ENCODE measurements around the gene ANKZF1. TPM values are rescaled to one million over a fixed set of nuclear protein-coding genes. Genes with fewer than 3 reads are reported as not detected.

The ANKZF1 gene
- total and polyA plus RNA-seq, 12 donors: 12.7 to 44.7 (median 25.5) TPM

- no peak overlapping the region for H3K4me3 ChIP-seq
- DNase-seq: no peak
- no peaks in the 10 kb centered on the region for H3K27me3 ChIP-seq
- intact Hi-C loops (cut with DNase I): no loop called here
- peaks cover 6 to 34% (median 18%) of the 10 kb centered on the region in 9 donors for H3K4me1 ChIP-seq
- H3K36me3 ChIP-seq: peaks cover 0 to 68% (median 46%) of the 10 kb centered on the region in 9 donors
- WGBS, 2 donors: 74 to 75% methylated on average over 8 of the region's 8 CpGs
- no peaks in the 10 kb centered on the region for H3K9me3 ChIP-seq
- H3K27ac ChIP-seq: no peak overlapping the region
- TF ChIP-seq CTCF (IDR thresholded peaks at IDR 0.05): no peak
- no peak for ATAC-seq
Observed at GRCh38 chr2:219182331-219183150, 47.1 kb upstream of the ANKZF1 start.

- Histone ChIP-seq H3K4me1 (peaks cover 6 to 34% (median 17%) of the 10 kb centered on the region in 9 donors), H3K27me3 (no peaks in the 10 kb centered on the region), H3K27ac (no peak overlapping the region), H3K4me3 (no peak overlapping the region), H3K36me3 (peaks cover 0 to 68% (median 46%) of the 10 kb centered on the region in 9 donors), H3K9me3 (no peaks in the 10 kb centered on the region)
- 91 to 95% methylated on average over 6 of the region's 6 CpGs for WGBS, 2 donors
- DNase-seq: no peak
- intact Hi-C loops (cut with DNase I): no loop called here
- no peak for TF ChIP-seq CTCF (IDR thresholded peaks at IDR 0.05)
- no peak for ATAC-seq
Observed at GRCh38 chr2:219183151-219183772, 46.3 kb upstream of the ANKZF1 start.

- intact Hi-C loops (cut with DNase I): no loop called here
- Histone ChIP-seq H3K36me3 (peaks cover 0 to 68% (median 46%) of the 10 kb centered on the region in 9 donors), H3K9me3 (no peaks in the 10 kb centered on the region), H3K4me1 (peaks cover 3 to 28% (median 11%) of the 10 kb centered on the region in 9 donors), H3K27me3 (no peaks in the 10 kb centered on the region), H3K27ac (no peak overlapping the region), H3K4me3 (no peak overlapping the region)
- no peak for TF ChIP-seq CTCF (IDR thresholded peaks at IDR 0.05)
- ATAC-seq (no peak), DNase-seq (no peak)
- 100% methylated on average over 2 of the region's 2 CpGs for WGBS, 2 donors
Observed at GRCh38 chr2:219184121-219184520, 45.5 kb upstream of the ANKZF1 start.

- 88 to 90% methylated on average over 7 of the region's 7 CpGs for WGBS, 2 donors
- DNase-seq: no peak
- Histone ChIP-seq H3K4me1 (peaks cover 0 to 11% (median 0%) of the 10 kb centered on the region in 9 donors), H3K27me3 (no peaks in the 10 kb centered on the region), H3K27ac (no peak overlapping the region), H3K36me3 (peaks cover 0 to 44% (median 21%) of the 10 kb centered on the region in 9 donors), H3K4me3 (no peak overlapping the region), H3K9me3 (no peaks in the 10 kb centered on the region)
- intact Hi-C loops (cut with DNase I): no loop called here
- no peak for TF ChIP-seq CTCF (IDR thresholded peaks at IDR 0.05)
- ATAC-seq: no peak
Observed at GRCh38 chr2:219186754-219187456, 42.7 kb upstream of the ANKZF1 start.
